GM12878 (cell line): ENCODE data around the gene TEX2. TPM values are rescaled to one million over a fixed set of nuclear protein-coding genes. Genes with fewer than 3 reads are reported as not detected.

Experiments used
- ATAC-seq: fragments of 200-7000 bp; cut with Tn5 transposase; 3 replicates; pipeline ENCODE4 v1.9.1; 2020; ENCODE audit warnings: mild to moderate bottlenecking, moderate library complexity
- BruUV-seq: library from RNA; stranded (reverse); fragments of 400-500 nt; replicated peaks from 2 replicates; lab custom pipeline; 2021; lab: Mats Ljungman, UMichigan
- CTCF ChIA-PET: fragments of 300-600 bp; sonication (Branson Sonifier 250); formaldehyde crosslinking; extraction: SDS; loops from one replicate; lab custom pipeline; 2021; ENCODE audit warnings: inconsistent platforms; lab: Yijun Ruan, JAX
- POLR2A ChIA-PET: fragments of 350-600 bp; formaldehyde crosslinking; extraction: SDS; loops from one replicate; lab custom pipeline; 2021; ENCODE audit warnings: inconsistent platforms; lab: Charles Lee
- RAD21 ChIA-PET: fragments of 300-600 bp; sonication (Branson Sonifier 250); formaldehyde crosslinking; loops from one replicate; lab custom pipeline; 2023; ENCODE audit warnings: antibody characterized with exemption; ENCODE audit not compliant: unreplicated experiment; lab: Charles Lee
- SMC1A ChIA-PET: fragments of 300-600 bp; sonication (Branson Sonifier 250); formaldehyde crosslinking; loops from one replicate; lab custom pipeline; 2023; ENCODE audit not compliant: unreplicated experiment, uncharacterized antibody; lab: Charles Lee
- DNase-seq: peaks from one replicate; pipeline ENCODE4 v3.0.0-alpha.2; 2011; ENCODE audit warnings: low read depth, low spot score
- FAIRE-seq: peaks from 3 replicates; lab custom pipeline; 2011; peaks lifted over from hg19 to GRCh38; lab: Jason Lieb, UNC
- H2AFZ ChIP-seq: 2 replicates; pipeline ENCODE4 v1.6.0; 2011; ENCODE audit warnings: low read depth, low read length, control low read depth; ENCODE audit not compliant: control insufficient read depth
- H3K27ac ChIP-seq: 2 replicates; pipeline ENCODE4 v1.5.1; 2011; ENCODE audit warnings: control low read depth; ENCODE audit not compliant: control insufficient read depth, insufficient read depth
- H3K27me3 ChIP-seq, 2 experiments: replicated peaks in 1 of 2; 2 replicates each; pipeline versions ENCODE4 v1.6.0 to v1.6.1; 2011; ENCODE audit warnings: low read length in 1 of 2; ENCODE audit not compliant: control insufficient read depth in 2 of 2, insufficient read depth in 2 of 2
- H3K36me3 ChIP-seq, 2 experiments: 2 replicates each; pipeline ENCODE4 v1.5.1; 2011; ENCODE audit warnings: low read length in 1 of 2; ENCODE audit not compliant: control insufficient read depth in 2 of 2, insufficient read depth in 2 of 2
- H3K4me1 ChIP-seq: 2 replicates; pipeline ENCODE4 v1.6.1; 2011; ENCODE audit warnings: mild to moderate bottlenecking, low read length, moderate library complexity, mixed read lengths; ENCODE audit not compliant: control insufficient read depth, insufficient read depth
- H3K4me2 ChIP-seq: 2 replicates; pipeline ENCODE4 v1.6.0; 2011; ENCODE audit warnings: control low read depth; ENCODE audit not compliant: control insufficient read depth, insufficient read depth
- H3K4me3 ChIP-seq: fragments of 200-600 bp; sonication (generic); 2 replicates; pipeline ENCODE4 v1.5.1; 2016
- H3K79me2 ChIP-seq: 2 replicates; pipeline ENCODE4 v1.6.0; 2011; ENCODE audit warnings: low read length; ENCODE audit not compliant: control insufficient read depth, insufficient read depth
- H3K9ac ChIP-seq: 2 replicates; pipeline ENCODE4 v1.8.0; 2011; ENCODE audit warnings: low read length, control low read depth, mixed read lengths; ENCODE audit not compliant: control insufficient read depth, insufficient read depth
- H3K9me3 ChIP-seq: replicated peaks from 3 replicates; pipeline ENCODE4 v1.5.1; 2011; ENCODE audit warnings: mild to moderate bottlenecking, low read length; ENCODE audit not compliant: control insufficient read depth, insufficient read depth
- H4K20me1 ChIP-seq: 2 replicates; pipeline ENCODE4 v1.6.0; 2011; ENCODE audit not compliant: control insufficient read depth, insufficient read depth
- BACH1 ChIP-seq: fragments of 450-650 bp; IDR thresholded peaks from 2 replicates; pipeline ENCODE4 v1.6.1; 2017; ENCODE audit warnings: mild to moderate bottlenecking, borderline replicate concordance
- BMI1 ChIP-seq: fragments of 450-650 bp; IDR thresholded peaks from 2 replicates; pipeline ENCODE4 v1.6.1; 2016; ENCODE audit warnings: mild to moderate bottlenecking, moderate library complexity, borderline replicate concordance
- CEBPB ChIP-seq, 2 experiments: fragments of 150-350 bp in 1 of 2; IDR thresholded peaks; 2 replicates each; pipeline ENCODE4 v1.6.1; 2012 to 2014; ENCODE audit warnings: low read depth in 2 of 2, low read length in 2 of 2, borderline replicate concordance in 1 of 2, inconsistent platforms in 1 of 2
- CHD1 ChIP-seq: IDR thresholded peaks from 2 replicates; pipeline ENCODE4 v1.6.1; 2012; ENCODE audit warnings: low read depth, low read length, improper control_type of control experiment
- DPF2 ChIP-seq: fragments of 450-650 bp; IDR thresholded peaks from 2 replicates; pipeline ENCODE4 v1.6.1; 2017; ENCODE audit warnings: mild to moderate bottlenecking
- ETV6 ChIP-seq, 2 experiments: fragments of 450-650 bp in 1 of 2; IDR thresholded peaks in 1 of 2; conservative IDR thresholded peaks in 1 of 2; 2 replicates each; pipeline ENCODE4 v1.6.1; 2014; ENCODE audit warnings: antibody characterized with exemption in 1 of 2, borderline replicate concordance in 1 of 2, low read depth in 1 of 2, mild to moderate bottlenecking in 1 of 2, moderate library complexity in 1 of 2
- HDGF ChIP-seq: fragments of 450-650 bp; IDR thresholded peaks from 2 replicates; pipeline ENCODE4 v1.6.1; 2016; ENCODE audit warnings: antibody characterized with exemption
- KLF5 ChIP-seq: fragments of 450-650 bp; IDR thresholded peaks from 2 replicates; pipeline ENCODE4 v1.6.1; 2014; ENCODE audit warnings: mild to moderate bottlenecking; ENCODE audit not compliant: partially characterized antibody
- POLR2AphosphoS2 ChIP-seq: IDR thresholded peaks from 2 replicates; pipeline ENCODE4 v1.6.1; 2011; ENCODE audit warnings: low read depth, mild to moderate bottlenecking, low read length, improper control_type of control experiment, moderate library complexity
- POLR2AphosphoS5 ChIP-seq: IDR thresholded peaks from 2 replicates; pipeline ENCODE4 v1.6.1; 2011; ENCODE audit warnings: mild to moderate bottlenecking, low read length, inconsistent platforms
- SP1 ChIP-seq: IDR thresholded peaks from one replicate; pipeline ENCODE4 v1.6.1; 2011; ENCODE audit warnings: low read depth, low read length
- USF1 ChIP-seq: IDR thresholded peaks from 2 replicates; pipeline ENCODE4 v1.6.1; 2011; ENCODE audit warnings: borderline replicate concordance, low read depth, mild to moderate bottlenecking, moderate library complexity, mixed read lengths, low read length; ENCODE audit not compliant: insufficient read depth; ENCODE audit errors: extremely low read length
- WRNIP1 ChIP-seq: IDR thresholded peaks from 2 replicates; pipeline ENCODE4 v1.6.1; 2011; ENCODE audit warnings: low read depth, low read length, improper control_type of control experiment, borderline replicate concordance
- ZBED1 ChIP-seq: IDR thresholded peaks from 2 replicates; pipeline ENCODE4 v1.6.1; 2016; ENCODE audit warnings: borderline replicate concordance
- ZNF384 ChIP-seq: IDR thresholded peaks from 2 replicates; pipeline ENCODE4 v1.6.1; 2012; ENCODE audit warnings: low read depth, mild to moderate bottlenecking, low read length, improper control_type of control experiment, borderline replicate concordance
- WGBS: methylation state at CpG from one replicate; pipeline ENCODE4 v1.1.6; 2016; ENCODE audit warnings: low lambda C conversion rate; ENCODE audit not compliant: insufficient replicate concordance, insufficient coverage; ENCODE audit errors: missing lambda C conversion rate; 5-methylcytosine and 5-hydroxymethylcytosine counted together
- in situ Hi-C: fragments of 300-500 bp; cut with MboI; formaldehyde crosslinking; loops from 9 replicates; pipeline ENCODE4 v1.14.3; 2018; ENCODE audit warnings: mixed read lengths
- intact Hi-C: fragments of 100-400 bp; cut with micrococcal nuclease; formaldehyde crosslinking; loops from one replicate; pipeline ENCODE4 v1.14.2; 2022; ENCODE audit not compliant: unreplicated experiment
- polyA plus RNA-seq, 11 experiments: library from polyadenylated mRNA; depleted of rRNA in 4 of 11; unstranded in 6 of 11; stranded (reverse) in 5 of 11; fragments of >200 nt; fragmentation: Nextera tagmentation in 4 of 11; fragmentation: Illumina TruSeq in 1 of 11; extraction: Ambion mirVana in 4 of 11; extraction: Trizol in 1 of 11; gene quantifications; 1 replicate in 1 of 11; 2 replicates in 10 of 11; pipeline versions ENCODE4 v1.2.1 to v1.2.3, GENCODE V29; 2011 to 2016; ENCODE audit warnings: inconsistent platforms in 2 of 11, missing spikeins in 2 of 11, low read depth in 1 of 11
- total RNA-seq, 4 experiments: library from RNA; depleted of rRNA in 3 of 4; stranded (reverse); fragments of >200 nt in 3 of 4; fragmentation: Illumina TruSeq in 1 of 4; extraction: Trizol in 1 of 4; gene quantifications; 2 replicates each; pipeline versions ENCODE4 v1.2.1 to v1.2.3, GENCODE V29; 2013 to 2021

The TEX2 gene
- total and polyA plus RNA-seq, 10 of the 15 experiments (the other 5 are each of a cell fraction or from before 2014, with no cell fraction given), result 3.8 to 19.9 (median 15.8) TPM

GRCh38 chr17:64138441-64138840 is 124.6 kb downstream of the TEX2 start (continued):
- TF ChIP-seq BMI1 (no peak), USF1 (no peak), SP1 (no peak)

DNA sequence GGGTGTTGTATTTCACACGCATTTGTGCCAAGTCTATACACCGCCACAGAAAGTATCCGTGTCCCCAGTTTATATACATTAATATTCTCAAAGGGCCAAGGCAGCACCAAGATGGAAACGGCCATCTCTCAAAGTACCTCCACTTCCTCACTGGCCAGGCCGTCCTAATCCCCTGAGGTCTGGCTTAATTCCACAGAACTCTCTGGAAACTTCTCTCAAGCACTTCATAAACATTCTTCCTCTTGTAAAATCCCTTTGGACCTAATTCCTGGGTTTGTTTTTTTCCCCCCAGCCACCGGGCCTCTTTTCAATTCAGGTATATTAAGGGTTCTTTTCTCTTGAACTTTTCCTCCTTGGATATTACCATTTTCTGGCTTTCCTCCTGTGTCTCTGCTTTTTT is 128.1 kb downstream of the TEX2 start:
- POLR2A ChIA-PET, result interaction anchor here (0.6 to 6.6 kb wide), 2 partner anchors 107 to 174 kb away, joined by 8 to 86 read pairs; no protein-coding TSS in a partner anchor
- intact Hi-C loops, result no loop called here

More for the DNA sequence above, 128.1 kb downstream of the TEX2 start:
- H3K79me2 ChIP-seq, result no peaks in the 10 kb centered on the region
- in situ Hi-C loops, result loop anchor here (5.0 kb wide), 2 partner anchors 108 to 213 kb away; no protein-coding TSS in a partner anchor
- FAIRE-seq, result no peak
- BruUV-seq, result no TSS peak
- TF ChIP-seq BACH1 (no peak), KLF5 (no peak), ETV6 (conservative IDR thresholded peaks at IDR 0.05 in 1 of 2, IDR thresholded peaks at IDR 0.05 in 1 of 2; ENCODE audit: borderline replicate concordance in 1 of 2, low read depth in 1 of 2) (no peak), CEBPB (IDR thresholded peaks at IDR 0.05; ENCODE audit: borderline replicate concordance in 1 of 2, low read depth in 2 of 2, low read length in 2 of 2) (no peak), HDGF (no peak), ZBED1 (no peak), POLR2AphosphoS2 (no peak), POLR2AphosphoS5 (no peak), DPF2 (no peak), ZNF384 (no peak), CHD1 (no peak), WRNIP1 (no peak)
- TF ChIP-seq, all 136 proteins: peak for 0
- Histone ChIP-seq H3K36me3 (no peaks in the 10 kb centered on the region), H3K4me1 (peaks cover 29% of the 10 kb centered on the region), H3K9ac (no peak overlapping the region), H3K27me3 (no peaks in the 10 kb centered on the region), H3K4me3 (no peak overlapping the region), H3K4me2 (no peak overlapping the region), H2AFZ (no peak overlapping the region), H4K20me1 (no peaks in the 10 kb centered on the region), H3K9me3 (no peaks in the 10 kb centered on the region), H3K27ac (no peak overlapping the region)
- 77% methylated on average over 6 of the region's 6 CpGs for WGBS
- CTCF ChIA-PET, result interaction anchor here (1.2 to 9.7 kb wide), 12 partner anchors 9 to 230 kb away, joined by 4 to 915 read pairs (median 59); partner anchors contain the start of genes CSHL1 and GH1
- RAD21 ChIA-PET, result interaction anchor here (1.1 to 14.4 kb wide), 5 partner anchors 72 to 224 kb away, joined by 3 to 507 read pairs (median 70); partner anchors contain the start of genes CSHL1 and GH1
- DNase-seq (no peak), ATAC-seq (no peak)
- SMC1A ChIA-PET, result interaction anchor here (1.0 to 11.2 kb wide), 10 partner anchors 10 to 215 kb away, joined by 3 to 570 read pairs (median 11); partner anchors contain the start of gene ICAM2
